ENCODE data around the gene LCE2B.

DNA sequence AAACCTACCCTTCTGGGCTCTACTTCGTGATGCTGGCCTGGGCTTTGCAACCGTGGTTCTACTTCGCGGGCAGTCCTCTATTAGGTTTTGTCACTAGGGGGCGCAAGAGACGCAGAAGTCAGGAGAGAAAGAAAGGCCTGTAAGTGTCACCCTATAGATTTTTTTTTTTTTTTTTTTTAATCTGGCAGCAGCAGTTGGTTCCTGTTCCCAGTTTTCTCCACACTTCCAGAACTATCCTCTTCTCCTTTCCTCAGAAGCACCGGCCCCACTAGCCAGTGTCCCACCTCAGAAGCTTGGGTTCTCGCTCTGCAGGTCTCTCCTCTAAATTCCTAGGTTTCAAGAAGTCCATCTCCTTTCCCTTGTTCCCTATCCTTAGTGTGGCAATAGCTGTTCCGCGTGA is 31.8 kb upstream of the LCE2B start:
- no peak for TF ChIP-seq POLR2A (IDR thresholded peaks at IDR 0.05)
- TF ChIP-seq, protein P1, sequence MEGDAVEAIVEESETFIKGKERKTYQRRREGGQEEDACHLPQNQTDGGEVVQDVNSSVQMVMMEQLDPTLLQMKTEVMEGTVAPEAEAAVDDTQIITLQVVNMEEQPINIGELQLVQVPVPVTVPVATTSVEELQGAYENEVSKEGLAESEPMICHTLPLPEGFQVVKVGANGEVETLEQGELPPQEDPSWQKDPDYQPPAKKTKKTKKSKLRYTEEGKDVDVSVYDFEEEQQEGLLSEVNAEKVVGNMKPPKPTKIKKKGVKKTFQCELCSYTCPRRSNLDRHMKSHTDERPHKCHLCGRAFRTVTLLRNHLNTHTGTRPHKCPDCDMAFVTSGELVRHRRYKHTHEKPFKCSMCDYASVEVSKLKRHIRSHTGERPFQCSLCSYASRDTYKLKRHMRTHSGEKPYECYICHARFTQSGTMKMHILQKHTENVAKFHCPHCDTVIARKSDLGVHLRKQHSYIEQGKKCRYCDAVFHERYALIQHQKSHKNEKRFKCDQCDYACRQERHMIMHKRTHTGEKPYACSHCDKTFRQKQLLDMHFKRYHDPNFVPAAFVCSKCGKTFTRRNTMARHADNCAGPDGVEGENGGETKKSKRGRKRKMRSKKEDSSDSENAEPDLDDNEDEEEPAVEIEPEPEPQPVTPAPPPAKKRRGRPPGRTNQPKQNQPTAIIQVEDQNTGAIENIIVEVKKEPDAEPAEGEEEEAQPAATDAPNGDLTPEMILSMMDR (IDR thresholded peaks at IDR 0.05), result peak; percentile 34 to 73 (median 62)

All from esophagus squamous epithelium (tissue), 4 donors.